ENCODE data around the gene PML. TPM values are rescaled to one million over a fixed set of nuclear protein-coding genes. Genes with fewer than 3 reads are reported as not detected.

PML gene
- total and polyA plus RNA-seq, 9 of the 15 experiments (the other 6 are each of a cell fraction or from before 2014, with no cell fraction given): 5.0 to 50.7 (median 10.1) TPM

DNA sequence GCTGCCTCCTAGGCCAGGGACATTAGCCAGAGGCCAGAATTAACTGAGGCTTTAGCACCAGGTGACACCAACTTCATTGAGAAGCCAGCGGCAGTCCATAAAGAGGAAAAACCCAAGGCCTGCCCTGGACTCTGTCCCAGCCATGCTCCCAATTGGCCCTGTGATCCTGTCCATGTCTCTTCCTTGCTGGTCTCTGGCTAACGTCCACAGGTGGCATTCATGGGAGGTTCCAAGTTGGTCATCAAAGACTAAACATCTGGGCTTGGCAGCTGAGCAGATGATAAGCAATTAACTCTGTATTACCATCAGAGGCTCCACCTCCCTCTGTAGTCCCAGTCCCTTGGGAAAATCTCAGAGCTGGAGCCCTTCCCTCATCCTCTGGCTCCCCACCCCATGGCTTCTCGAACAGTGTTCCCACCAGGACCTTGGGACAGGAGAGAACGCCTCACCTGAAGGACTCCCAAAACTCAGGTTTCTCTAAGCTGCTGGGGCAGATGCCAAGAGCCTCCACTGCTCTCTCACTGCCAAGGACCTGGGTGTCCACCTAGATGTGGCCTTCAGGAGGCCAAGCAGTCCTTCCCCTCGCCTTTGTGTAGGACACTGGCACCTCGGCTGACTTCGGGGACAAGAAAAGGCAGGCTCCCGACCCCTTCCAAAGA, 47.4 kb downstream of the PML start (continued):
- TF ChIP-seq ZNF586 (CRISPR knock-in tag; conservative IDR thresholded peaks at IDR 0.05): no peak
- TF ChIP-seq, protein P1, sequence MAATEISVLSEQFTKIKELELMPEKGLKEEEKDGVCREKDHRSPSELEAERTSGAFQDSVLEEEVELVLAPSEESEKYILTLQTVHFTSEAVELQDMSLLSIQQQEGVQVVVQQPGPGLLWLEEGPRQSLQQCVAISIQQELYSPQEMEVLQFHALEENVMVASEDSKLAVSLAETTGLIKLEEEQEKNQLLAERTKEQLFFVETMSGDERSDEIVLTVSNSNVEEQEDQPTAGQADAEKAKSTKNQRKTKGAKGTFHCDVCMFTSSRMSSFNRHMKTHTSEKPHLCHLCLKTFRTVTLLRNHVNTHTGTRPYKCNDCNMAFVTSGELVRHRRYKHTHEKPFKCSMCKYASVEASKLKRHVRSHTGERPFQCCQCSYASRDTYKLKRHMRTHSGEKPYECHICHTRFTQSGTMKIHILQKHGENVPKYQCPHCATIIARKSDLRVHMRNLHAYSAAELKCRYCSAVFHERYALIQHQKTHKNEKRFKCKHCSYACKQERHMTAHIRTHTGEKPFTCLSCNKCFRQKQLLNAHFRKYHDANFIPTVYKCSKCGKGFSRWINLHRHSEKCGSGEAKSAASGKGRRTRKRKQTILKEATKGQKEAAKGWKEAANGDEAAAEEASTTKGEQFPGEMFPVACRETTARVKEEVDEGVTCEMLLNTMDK (IDR thresholded peaks at IDR 0.05; ENCODE audit: borderline replicate concordance, insufficient read depth, low read depth, low read length, poor library complexity, severe bottlenecking): no peak
- TF ChIP-seq TSC22D4 (tag; IDR thresholded peaks at IDR 0.05): no peak
- TF ChIP-seq ZNF764 (CRISPR knock-in tag; IDR thresholded peaks at IDR 0.05; ENCODE audit: low read depth): no peak
- TF ChIP-seq, protein P2, sequence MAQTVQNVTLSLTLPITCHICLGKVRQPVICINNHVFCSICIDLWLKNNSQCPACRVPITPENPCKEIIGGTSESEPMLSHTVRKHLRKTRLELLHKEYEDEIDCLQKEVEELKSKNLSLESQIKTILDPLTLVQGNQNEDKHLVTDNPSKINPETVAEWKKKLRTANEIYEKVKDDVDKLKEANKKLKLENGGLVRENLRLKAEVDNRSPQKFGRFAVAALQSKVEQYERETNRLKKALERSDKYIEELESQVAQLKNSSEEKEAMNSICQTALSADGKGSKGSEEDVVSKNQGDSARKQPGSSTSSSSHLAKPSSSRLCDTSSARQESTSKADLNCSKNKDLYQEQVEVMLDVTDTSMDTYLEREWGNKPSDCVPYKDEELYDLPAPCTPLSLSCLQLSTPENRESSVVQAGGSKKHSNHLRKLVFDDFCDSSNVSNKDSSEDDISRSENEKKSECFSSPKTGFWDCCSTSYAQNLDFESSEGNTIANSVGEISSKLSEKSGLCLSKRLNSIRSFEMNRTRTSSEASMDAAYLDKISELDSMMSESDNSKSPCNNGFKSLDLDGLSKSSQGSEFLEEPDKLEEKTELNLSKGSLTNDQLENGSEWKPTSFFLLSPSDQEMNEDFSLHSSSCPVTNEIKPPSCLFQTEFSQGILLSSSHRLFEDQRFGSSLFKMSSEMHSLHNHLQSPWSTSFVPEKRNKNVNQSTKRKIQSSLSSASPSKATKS (CRISPR knock-in tag; IDR thresholded peaks at IDR 0.05): no peak
- TF ChIP-seq SIRT6 (IDR thresholded peaks at IDR 0.05; ENCODE audit: low read depth, low read length): no peak
- no peak for TF ChIP-seq ARID2 (IDR thresholded peaks at IDR 0.05)
- no peak for TF ChIP-seq ZNF212 (CRISPR knock-in tag; IDR thresholded peaks at IDR 0.05)
- TF ChIP-seq MAFG (tag; conservative IDR thresholded peaks at IDR 0.05): no peak

Measured in K562 (cell line).